Common myeloid progenitor, CD34-positive (primary cell): ENCODE data around the gene ZNF423.

Experiments used
- CTCF ChIA-PET: fragments of 350-600 bp; sonication (Branson Sonifier 250); formaldehyde crosslinking; loops from one replicate; lab custom pipeline; 2021; ENCODE audit warnings: antibody characterized with exemption; lab: Charles Lee
- POLR2A ChIA-PET: fragments of 350-600 bp; sonication (Branson Sonifier 250); formaldehyde crosslinking; loops from one replicate; lab custom pipeline; 2021; ENCODE audit warnings: antibody characterized with exemption; lab: Charles Lee
- DNase-seq, 3 donors: peaks; one replicate each; pipeline versions ENCODE4 v3.0.0 to v3.0.0-alpha.2; 2013
- H3K27ac ChIP-seq, 2 experiments: 1 replicate in 1 of 2; 2 replicates in 1 of 2; pipeline ENCODE4 v1.7.0; 2013; ENCODE audit warnings: inconsistent platforms in 2 of 2, low read length in 2 of 2, mild to moderate bottlenecking in 2 of 2, low read depth in 1 of 2, moderate library complexity in 1 of 2; ENCODE audit not compliant: severe bottlenecking in 2 of 2, insufficient read depth in 1 of 2, poor library complexity in 1 of 2
- H3K27me3 ChIP-seq, 5 experiments: replicated peaks in 2 of 5; 1 replicate in 3 of 5; 2 replicates in 2 of 5; pipeline versions ENCODE4 v1.6.1 to v1.7.0; 2013; ENCODE audit warnings: low read length in 4 of 5, mild to moderate bottlenecking in 2 of 5, moderate library complexity in 2 of 5, inconsistent platforms in 1 of 5; ENCODE audit not compliant: insufficient read depth in 5 of 5, control insufficient read depth in 4 of 5
- H3K36me3 ChIP-seq, 4 experiments: 1 replicate in 2 of 4; 2 replicates in 2 of 4; pipeline versions ENCODE4 v1.6.1 to v1.7.0; 2013; ENCODE audit warnings: low read length in 3 of 4, control low read depth in 1 of 4, mild to moderate bottlenecking in 1 of 4; ENCODE audit not compliant: control insufficient read depth in 4 of 4, insufficient read depth in 4 of 4
- H3K4me1 ChIP-seq, 4 experiments: 1 replicate in 3 of 4; 2 replicates in 1 of 4; pipeline versions ENCODE4 v1.6.1 to v1.7.1; 2013; ENCODE audit warnings: low read length in 3 of 4, mild to moderate bottlenecking in 3 of 4, control low read depth in 1 of 4, inconsistent platforms in 1 of 4, moderate library complexity in 1 of 4; ENCODE audit not compliant: control insufficient read depth in 4 of 4, insufficient read depth in 4 of 4; ENCODE audit errors: control extremely low read depth in 1 of 4
- H3K4me3 ChIP-seq, 7 experiments: 1 replicate in 4 of 7; 2 replicates in 3 of 7; pipeline versions ENCODE4 v1.5.1 to v1.7.0; 2013; ENCODE audit warnings: mild to moderate bottlenecking in 7 of 7, low read length in 6 of 7, moderate library complexity in 6 of 7, inconsistent platforms in 2 of 7, low read depth in 2 of 7, control low read depth in 1 of 7; ENCODE audit not compliant: insufficient read depth in 4 of 7, control insufficient read depth in 1 of 7; ENCODE audit errors: extremely low read depth in 1 of 7
- H3K9me3 ChIP-seq, 5 experiments: 1 replicate in 4 of 5; 2 replicates in 1 of 5; pipeline versions ENCODE4 v1.6.1 to v1.7.1; 2013; ENCODE audit warnings: low read length in 4 of 5, mild to moderate bottlenecking in 2 of 5, inconsistent platforms in 1 of 5, low read depth in 1 of 5, moderate library complexity in 1 of 5; ENCODE audit not compliant: control insufficient read depth in 4 of 5, insufficient read depth in 2 of 5; ENCODE audit errors: control extremely low read depth in 1 of 5
- WGBS: methylation state at CpG from one replicate; pipeline ENCODE4 v1.1.5; 2013; ENCODE audit not compliant: insufficient coverage; 5-methylcytosine and 5-hydroxymethylcytosine counted together

The ZNF423 gene

GRCh38 chr16:49502136-49502881 lies 353.6 kb downstream of the ZNF423 start:
- Histone ChIP-seq H3K36me3 (no peaks in the 10 kb centered on the region), H3K4me1 (peaks cover 0 to 58% (median 50%) of the 10 kb centered on the region in 4 experiments), H3K4me3 (peak overlapping the region in 3 of 7 experiments; percentile 33 to 58 (median 57)), H3K9me3 (peaks cover 0 to under 1% (median 0%) of the 10 kb centered on the region in 5 experiments), H3K27ac (peak overlapping the region in 1 of 2 experiments; percentile 43), H3K27me3 (no peaks in the 10 kb centered on the region)
- ChIA-PET POLR2A (interaction anchor here (1.4 kb wide), 1 partner anchor 26 kb away, joined by 3 read pairs; no protein-coding TSS in a partner anchor), CTCF (interaction anchor here (0.8 to 2.2 kb wide), 4 partner anchors 9 to 98 kb away, joined by 3 to 13 read pairs (median 4); no protein-coding TSS in a partner anchor)
- DNase-seq: no peak
- WGBS: 85% methylated on average over 8 of the region's 13 CpGs

GRCh38 chr16:49499869-49500610 lies 355.9 kb downstream of the ZNF423 start:
- Histone ChIP-seq H3K36me3 (no peaks in the 10 kb centered on the region), H3K4me1 (peaks cover 0 to 66% (median 51%) of the 10 kb centered on the region in 4 experiments), H3K4me3 (peak overlapping the region in 1 of 7 experiments; percentile 23), H3K27ac (no peak overlapping the region), H3K9me3 (peaks cover 0 to 6% (median 0%) of the 10 kb centered on the region in 5 experiments), H3K27me3 (no peaks in the 10 kb centered on the region)
- DNase-seq: no peak
- WGBS: 75% methylated on average over 7 of the region's 7 CpGs
- POLR2A ChIA-PET: no interaction called here
- CTCF ChIA-PET: interaction anchor here (1.0 to 1.2 kb wide), 2 partner anchors 11 to 423 kb away, joined by 3 read pairs; no protein-coding TSS in a partner anchor

GRCh38 chr16:49499414-49499785 lies 356.5 kb downstream of the ZNF423 start:
- Histone ChIP-seq H3K36me3 (no peaks in the 10 kb centered on the region), H3K27ac (no peak overlapping the region), H3K4me3 (no peak overlapping the region), H3K4me1 (peaks cover 0 to 66% (median 51%) of the 10 kb centered on the region in 4 experiments), H3K27me3 (no peaks in the 10 kb centered on the region), H3K9me3 (peaks cover 0 to 6% (median 0%) of the 10 kb centered on the region in 5 experiments)
- ChIA-PET POLR2A (no interaction called here), CTCF (interaction anchor here (0.6 to 2.5 kb wide), 5 partner anchors 12 to 894 kb away, joined by 3 to 7 read pairs (median 3); no protein-coding TSS in a partner anchor)
- no peak for DNase-seq
- 92% methylated on average over 10 of the region's 10 CpGs for WGBS

DNA sequence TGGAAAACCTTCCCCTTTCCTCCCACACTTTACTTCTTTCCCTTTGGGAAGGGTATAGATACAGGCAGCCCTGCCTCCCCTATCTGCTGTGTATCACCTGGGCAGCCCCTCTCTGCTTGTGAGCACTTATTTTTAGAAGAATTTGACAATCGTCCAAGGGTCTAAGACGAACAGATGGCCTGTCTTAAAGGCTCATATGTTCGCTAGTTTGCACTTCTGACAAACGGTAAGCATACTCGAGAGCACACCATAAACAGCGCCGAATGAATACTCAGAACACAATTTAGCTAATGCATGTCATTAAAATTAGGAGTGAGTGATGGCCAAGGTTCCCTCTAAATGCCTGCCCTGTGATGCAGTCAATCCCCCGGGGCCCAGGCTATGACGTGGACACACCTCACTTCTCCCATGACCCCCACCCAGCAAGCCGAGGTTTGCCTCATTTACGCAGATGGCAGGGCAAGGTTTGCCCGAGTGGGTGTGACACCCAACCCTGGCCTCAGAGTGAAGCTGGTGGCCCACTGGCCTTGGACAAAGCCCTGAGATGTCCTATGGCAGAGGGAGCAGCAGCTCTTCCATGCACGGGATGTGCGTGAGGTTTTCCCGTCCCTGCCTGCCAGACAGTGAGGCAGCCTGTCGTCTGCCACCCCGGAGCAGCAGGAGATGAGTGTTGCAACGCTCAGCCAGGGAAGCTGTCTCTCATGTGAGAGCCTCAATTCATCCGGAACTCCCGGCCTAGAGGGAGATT lies 357.1 kb downstream of the ZNF423 start:
- H3K4me1 ChIP-seq: peaks cover 0 to 66% (median 52%) of the 10 kb centered on the region in 4 experiments
- H3K36me3 ChIP-seq: no peaks in the 10 kb centered on the region
- WGBS: 97% methylated on average over 19 of the region's 20 CpGs
- no peaks in the 10 kb centered on the region for H3K27me3 ChIP-seq
- ChIA-PET CTCF (interaction anchor here (0.6 to 2.5 kb wide), 7 partner anchors 12 to 895 kb away, joined by 3 to 7 read pairs (median 3); no protein-coding TSS in a partner anchor), POLR2A (no interaction called here)
- no peak overlapping the region for H3K4me3 ChIP-seq
- H3K27ac ChIP-seq: no peak overlapping the region
- H3K9me3 ChIP-seq: peaks cover 0 to 6% (median 0%) of the 10 kb centered on the region in 5 experiments
- no peak for DNase-seq

DNA sequence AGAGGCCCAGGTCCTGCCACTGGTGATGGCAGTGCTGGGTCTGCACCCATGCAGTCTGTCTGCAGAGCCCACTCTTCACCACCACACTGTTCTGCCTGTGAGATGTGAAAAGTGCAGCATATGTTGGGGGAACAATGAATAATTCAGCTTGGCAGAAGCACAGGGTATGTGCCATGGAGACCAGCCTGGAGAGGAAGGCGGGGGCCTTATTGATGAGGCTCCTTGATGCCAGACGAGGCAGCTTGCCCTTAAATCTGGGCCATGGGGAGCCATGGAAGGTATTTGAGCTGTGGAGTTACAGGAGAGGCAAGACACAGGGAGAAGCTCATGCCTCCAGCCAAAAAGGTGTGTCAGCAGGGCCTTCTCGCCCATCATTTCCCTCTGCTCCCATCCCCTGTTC lies 357.6 kb downstream of the ZNF423 start:
- Histone ChIP-seq H3K27ac (no peak overlapping the region), H3K27me3 (no peaks in the 10 kb centered on the region), H3K9me3 (peaks cover 0 to 6% (median 0%) of the 10 kb centered on the region in 5 experiments), H3K36me3 (no peaks in the 10 kb centered on the region), H3K4me3 (no peak overlapping the region), H3K4me1 (peaks cover 0 to 66% (median 48%) of the 10 kb centered on the region in 4 experiments)
- DNase-seq: no peak
- CTCF ChIA-PET: interaction anchor here (0.7 to 2.5 kb wide), 7 partner anchors 14 to 423 kb away, joined by 3 to 7 read pairs (median 3); no protein-coding TSS in a partner anchor
- WGBS: 100% methylated on average over 3 of the region's 3 CpGs
- POLR2A ChIA-PET: no interaction called here

DNA sequence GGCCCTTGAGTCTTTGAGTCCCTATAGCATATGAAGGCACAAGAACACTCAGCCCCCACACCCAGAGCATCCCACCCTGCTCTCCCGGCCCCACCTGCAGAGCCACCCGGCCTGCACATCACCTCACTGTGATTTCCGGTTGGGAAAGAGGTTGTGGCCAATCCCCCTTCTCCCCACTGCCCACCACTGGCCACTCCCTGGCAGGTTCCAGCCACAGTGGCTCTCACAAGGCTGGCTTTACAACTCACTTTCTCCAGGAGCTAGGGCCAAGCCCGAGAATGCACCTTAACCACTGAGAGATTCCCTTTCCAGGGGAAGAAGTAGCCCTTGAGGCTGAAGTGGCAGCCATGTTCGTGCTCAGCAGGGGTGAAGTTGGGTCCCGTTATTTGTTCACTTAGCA lies 358.4 kb downstream of the ZNF423 start:
- WGBS: 100% methylated on average over 3 of the region's 6 CpGs
- CTCF ChIA-PET: interaction anchor here (0.8 to 2.5 kb wide), 4 partner anchors 26 to 424 kb away, joined by 3 to 7 read pairs (median 4); no protein-coding TSS in a partner anchor

More for the DNA sequence above, 358.4 kb downstream of the ZNF423 start:
- H3K36me3 ChIP-seq: no peaks in the 10 kb centered on the region
- peaks cover 0 to 66% (median 42%) of the 10 kb centered on the region in 4 experiments for H3K4me1 ChIP-seq
- no peaks in the 10 kb centered on the region for H3K27me3 ChIP-seq
- DNase-seq: no peak
- POLR2A ChIA-PET: no interaction called here
- no peak overlapping the region for H3K27ac ChIP-seq
- peaks cover 0 to 6% (median 0%) of the 10 kb centered on the region in 5 experiments for H3K9me3 ChIP-seq
- no peak overlapping the region for H3K4me3 ChIP-seq
